HepG2 (cell line): ENCODE measurements around the gene BTG3. TPM values are rescaled to one million over a fixed set of nuclear protein-coding genes. Genes with fewer than 3 reads are reported as not detected.

Experiments used
- AHDC1 ChIP-seq: sonication (generic); formaldehyde crosslinking; IDR thresholded peaks from 2 replicates; pipeline ENCODE4 v1.5.1; 2020; ENCODE audit warnings: mild to moderate bottlenecking, missing genetic modification reagents, borderline replicate concordance
- ATM ChIP-seq: fragments of 450-650 bp; IDR thresholded peaks from 2 replicates; pipeline ENCODE4 v1.7.1; 2017; ENCODE audit warnings: mild to moderate bottlenecking, borderline replicate concordance
- DZIP1 ChIP-seq: sonication (generic); formaldehyde crosslinking; IDR thresholded peaks from 2 replicates; pipeline ENCODE4 v1.5.0; 2020; ENCODE audit warnings: mild to moderate bottlenecking, missing genetic modification reagents
- FOXP1 ChIP-seq, 2 experiments: fragments of 450-650 bp in 1 of 2; IDR thresholded peaks; 2 replicates each; pipeline ENCODE4 v1.6.1; 2017 to 2018; ENCODE audit warnings: antibody characterized with exemption in 1 of 2
- MXD4 ChIP-seq: IDR thresholded peaks from 2 replicates; pipeline ENCODE4 v1.6.1; 2016; ENCODE audit warnings: mild to moderate bottlenecking, missing biosample characterization, missing genetic modification reagents
- NFIC ChIP-seq: IDR thresholded peaks from 2 replicates; pipeline ENCODE4 v1.6.1; 2012; ENCODE audit warnings: mild to moderate bottlenecking, low read length, inconsistent platforms
- PRDM15 ChIP-seq: sonication (generic); formaldehyde crosslinking; IDR thresholded peaks from 2 replicates; pipeline ENCODE4 v1.4.0; 2020; ENCODE audit warnings: missing genetic modification reagents
- SPEN ChIP-seq: sonication (generic); formaldehyde crosslinking; IDR thresholded peaks from 2 replicates; pipeline ENCODE4 v1.5.1; 2020; ENCODE audit warnings: low read depth, mild to moderate bottlenecking, missing genetic modification reagents
- TFDP1 ChIP-seq: IDR thresholded peaks from 2 replicates; pipeline ENCODE4 v1.6.1; 2016; ENCODE audit warnings: missing compliant biosample characterization, missing genetic modification reagents, borderline replicate concordance
- THAP11 ChIP-seq: IDR thresholded peaks from 2 replicates; pipeline ENCODE4 v1.6.1; 2016; ENCODE audit warnings: missing biosample characterization, missing genetic modification reagents
- THAP8 ChIP-seq: sonication (generic); formaldehyde crosslinking; IDR thresholded peaks from 2 replicates; pipeline ENCODE4 v1.5.1; 2020; ENCODE audit warnings: missing genetic modification reagents, mild to moderate bottlenecking, borderline replicate concordance
- U2AF1 ChIP-seq: fragments of 200-400 bp; formaldehyde crosslinking; optimal IDR thresholded peaks from 2 replicates; pipeline ENCODE3; 2017; ENCODE audit warnings: mild to moderate bottlenecking, low read depth, low read length
- ZNF607 ChIP-seq: sonication (generic); formaldehyde crosslinking; IDR thresholded peaks from 2 replicates; pipeline ENCODE4 v1.5.1; 2020; ENCODE audit warnings: missing genetic modification reagents, mild to moderate bottlenecking, borderline replicate concordance
- ZNF724P ChIP-seq: sonication (generic); formaldehyde crosslinking; IDR thresholded peaks from 2 replicates; pipeline ENCODE4 v1.8.0; 2022; ENCODE audit warnings: missing genetic modification reagents, borderline replicate concordance
- ZNF83 ChIP-seq: sonication (generic); formaldehyde crosslinking; IDR thresholded peaks from 2 replicates; pipeline ENCODE4 v1.4.0; 2020; ENCODE audit warnings: missing genetic modification reagents, mild to moderate bottlenecking, borderline replicate concordance
- polyA plus RNA-seq, 8 experiments: library from polyadenylated mRNA; depleted of rRNA in 3 of 8; stranded (reverse) in 7 of 8; unstranded in 1 of 8; fragments of >200 nt; fragmentation: Illumina TruSeq in 4 of 8; extraction: Trizol in 4 of 8; gene quantifications; 2 replicates each; pipeline versions ENCODE4 v1.2.1 to v1.2.3, GENCODE V29; 2011 to 2016; ENCODE audit warnings: low read depth in 4 of 8, missing spikeins in 1 of 8, mixed read lengths in 1 of 8; ENCODE audit not compliant: insufficient read depth in 1 of 8
- total RNA-seq, 5 experiments: library from RNA; depleted of rRNA; stranded (reverse); fragments of >200 nt; fragmentation: Illumina TruSeq; extraction: Trizol; gene quantifications; 2 replicates each; pipeline ENCODE4 v1.2.3, GENCODE V29; 2016; ENCODE audit warnings: low read depth in 1 of 5

BTG3 gene
- total and polyA plus RNA-seq, 2 of the 13 experiments (the other 11 are each of a cell fraction or from before 2014, with no cell fraction given): 13.9 to 27.4 TPM

- TF ChIP-seq PRDM15 (CRISPR knock-in tag): no peak
- TF ChIP-seq U2AF1: no peak
- no peak for TF ChIP-seq FOXP1 (IDR thresholded peaks at IDR 0.05)
- TF ChIP-seq FOXP1 (CRISPR knock-in tag; IDR thresholded peaks at IDR 0.05): peak; percentile 65
- TF ChIP-seq THAP8 (CRISPR knock-in tag): no peak
- TF ChIP-seq NFIC: peak; percentile 65; the same call in 1 of the 2 replicates
- no peak for TF ChIP-seq DZIP1 (CRISPR knock-in tag)
- no peak for TF ChIP-seq ZNF607 (CRISPR knock-in tag)
- TF ChIP-seq AHDC1 (CRISPR knock-in tag): peak; percentile 77; the same call in 1 of the 2 replicates
- TF ChIP-seq ZNF83: no peak
- no peak for TF ChIP-seq ATM
- no peak for TF ChIP-seq TFDP1 (CRISPR knock-in tag)
- TF ChIP-seq ZNF724P: no peak
- TF ChIP-seq MXD4 (CRISPR knock-in tag): no peak
- no peak for TF ChIP-seq THAP11 (CRISPR knock-in tag)
- TF ChIP-seq SPEN (CRISPR knock-in tag): no peak
Measured at GRCh38 chr21:17650292-17650691, 37.6 kb upstream of the BTG3 start (continued).
